Measurements from ENCODE around the gene ROR1. TPM values are rescaled to one million over a fixed set of nuclear protein-coding genes. Genes with fewer than 3 reads are reported as not detected.
"Not testable (repeated sequence)": the region's sequence is repeated elsewhere in the genome, so short reads cannot be mapped to it uniquely, and the experiment has no call there.

Gene ROR1
- total RNA-seq, 1 donor from 2014 or later: 17.2 TPM

DNA sequence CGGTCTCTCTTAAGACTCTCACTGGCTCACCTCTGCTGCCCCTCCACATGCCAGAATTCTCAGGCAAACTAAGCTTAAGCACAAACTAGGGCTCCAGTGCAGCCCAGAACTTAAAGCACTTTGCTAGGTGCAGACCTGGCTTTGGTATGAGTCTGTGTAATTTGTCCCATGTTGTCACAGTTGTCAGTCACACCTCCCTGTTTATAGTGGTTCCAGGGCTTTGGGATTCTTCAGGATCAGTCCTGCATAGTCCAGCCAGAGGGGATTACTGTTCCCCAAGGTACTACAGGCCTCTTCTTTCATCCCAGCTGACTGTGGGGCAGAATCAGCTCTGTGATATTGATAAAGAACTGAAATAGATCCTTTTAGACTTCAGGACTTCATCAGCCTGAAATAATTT, 324.6 kb downstream of the ROR1 start:
- no peak for DNase-seq (ENCODE audit: low read depth)

DNA sequence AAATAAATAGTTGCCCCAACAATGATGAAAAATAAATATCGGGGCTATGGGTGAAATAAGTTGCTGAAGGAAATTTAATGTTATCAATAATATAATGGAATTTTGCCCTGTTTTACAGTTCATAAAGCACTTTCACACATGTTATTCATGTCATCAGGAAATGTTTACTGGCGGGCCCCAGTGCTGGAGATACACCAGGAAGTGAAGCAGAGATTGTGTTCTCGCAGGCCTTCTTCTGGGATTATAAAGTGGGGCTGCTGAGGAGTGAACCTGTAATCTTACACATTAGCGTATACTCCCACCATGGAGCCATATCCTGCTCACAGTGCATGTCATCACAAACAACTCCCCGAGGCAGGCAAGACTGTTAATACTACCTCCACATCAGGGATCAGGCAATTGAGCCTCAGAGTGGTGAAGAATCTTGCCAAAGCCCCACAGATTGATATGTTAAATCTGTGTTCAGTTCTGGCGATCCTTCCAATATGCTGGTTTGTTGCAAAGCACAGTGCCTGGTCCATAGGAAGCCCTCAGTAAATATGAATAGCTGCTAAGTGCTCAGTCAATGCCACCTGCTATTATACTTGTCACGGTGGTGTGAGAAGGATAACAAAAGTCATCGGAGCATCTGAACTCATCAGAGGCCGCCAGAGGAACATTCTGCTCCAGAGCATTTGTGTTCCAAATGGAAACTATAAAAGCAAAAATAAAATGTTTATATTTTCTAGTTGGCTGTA, 325.2 kb downstream of the ROR1 start:
- DNase-seq (ENCODE audit: low read depth): no peak

- DNase-seq (ENCODE audit: low read depth): no peak
Measured at GRCh38 chr1:64100791-64101190, 327.0 kb downstream of the ROR1 start.

DNA sequence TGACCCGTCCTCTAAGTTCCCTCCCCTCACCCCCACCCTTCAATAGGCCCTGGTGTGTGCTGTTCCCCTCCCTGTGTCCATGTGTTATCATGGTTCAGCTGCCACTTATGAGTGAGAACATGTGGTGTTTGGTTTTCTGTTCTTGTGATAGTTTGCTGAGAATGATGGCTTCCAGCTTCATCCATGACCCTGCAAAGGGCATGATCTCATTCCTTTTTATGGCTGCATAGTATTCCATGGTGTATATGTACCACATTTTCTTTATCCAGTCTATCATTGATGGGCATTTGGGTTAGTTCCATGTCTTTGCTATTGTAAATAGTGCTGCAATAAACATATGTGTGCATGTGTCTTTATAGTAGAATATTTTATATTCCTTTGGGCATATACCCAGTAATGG, 330.8 kb downstream of the ROR1 start:
- not testable (repeated sequence) for DNase-seq (ENCODE audit: low read depth)

GRCh38 chr1:64107118-64107519, 333.3 kb downstream of the ROR1 start:
- DNase-seq (ENCODE audit: low read depth): no peak

GRCh38 chr1:64107632-64108031, 333.8 kb downstream of the ROR1 start:
- DNase-seq (ENCODE audit: low read depth): no peak

- no peak for DNase-seq (ENCODE audit: low read depth)
Measured at GRCh38 chr1:64110924-64111777, 337.3 kb downstream of the ROR1 start.

DNA sequence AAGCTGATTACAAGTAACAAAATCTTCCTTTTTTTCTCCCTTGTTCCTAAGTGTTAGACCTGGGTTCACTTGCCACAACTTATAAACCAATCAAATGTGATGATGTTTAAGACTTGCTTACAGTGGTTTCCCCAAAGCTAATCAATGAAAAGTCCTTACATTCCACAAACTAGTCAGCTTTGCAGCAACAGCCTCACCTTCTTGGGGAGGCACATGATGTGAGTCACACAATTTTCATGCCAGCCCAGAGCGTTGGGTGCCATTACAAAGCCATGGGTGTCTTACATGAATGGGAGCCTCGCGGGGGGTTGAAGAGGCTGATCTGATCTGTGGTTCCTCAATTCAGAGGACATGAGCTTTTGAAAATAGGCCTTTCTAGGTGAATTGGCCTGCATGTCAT, 338.0 kb downstream of the ROR1 start:
- DNase-seq (ENCODE audit: low read depth): peak; percentile 86

DNA sequence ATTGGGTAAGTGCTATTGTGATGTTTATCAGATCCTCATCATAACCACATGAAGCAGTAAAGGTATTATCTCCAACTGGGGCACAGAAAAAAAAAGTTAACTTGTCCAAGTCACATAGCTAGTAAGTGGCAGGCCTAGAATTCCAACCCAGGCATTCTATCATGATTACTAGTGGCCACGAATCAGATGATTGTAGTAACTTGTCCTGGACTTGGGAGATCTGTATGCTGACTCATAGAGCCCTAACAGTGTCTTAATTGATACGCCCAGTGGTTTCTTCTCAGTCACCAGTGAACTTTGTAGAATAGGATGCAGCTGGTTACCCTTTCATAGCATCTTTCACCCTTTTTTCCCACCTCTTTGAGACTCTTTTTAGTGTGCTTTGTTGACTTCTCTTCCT, 338.5 kb downstream of the ROR1 start:
- peak; percentile 93 for DNase-seq (ENCODE audit: low read depth)

DNA sequence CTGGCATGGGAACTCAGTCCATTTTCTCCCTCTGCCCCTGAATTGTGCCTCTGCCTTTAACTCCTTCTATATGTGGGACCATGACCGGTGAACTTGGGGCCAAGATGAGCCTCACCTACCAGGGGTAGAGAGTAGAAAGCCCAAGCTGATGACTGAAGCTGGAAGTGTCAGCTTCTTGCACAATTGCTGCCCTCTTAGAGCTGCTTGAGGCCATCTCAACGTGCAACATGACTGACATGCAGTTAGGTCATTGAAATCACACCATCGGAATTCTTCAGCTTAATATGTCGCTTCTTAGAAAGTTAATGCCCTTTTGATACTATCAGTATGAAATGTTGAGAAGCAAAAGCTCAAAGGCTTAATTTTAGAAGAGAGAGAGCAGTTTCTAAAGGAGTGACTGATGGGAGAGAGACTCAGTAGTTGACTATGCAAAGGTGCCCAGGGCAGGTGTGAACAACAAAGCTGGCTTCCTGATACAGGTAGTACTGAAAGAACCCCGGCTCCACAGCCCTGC, 340.3 kb downstream of the ROR1 start:
- DNase-seq (ENCODE audit: low read depth): peak; percentile 11

- DNase-seq (ENCODE audit: low read depth): no peak
Measured at GRCh38 chr1:64116537-64116936, 342.7 kb downstream of the ROR1 start.

DNA sequence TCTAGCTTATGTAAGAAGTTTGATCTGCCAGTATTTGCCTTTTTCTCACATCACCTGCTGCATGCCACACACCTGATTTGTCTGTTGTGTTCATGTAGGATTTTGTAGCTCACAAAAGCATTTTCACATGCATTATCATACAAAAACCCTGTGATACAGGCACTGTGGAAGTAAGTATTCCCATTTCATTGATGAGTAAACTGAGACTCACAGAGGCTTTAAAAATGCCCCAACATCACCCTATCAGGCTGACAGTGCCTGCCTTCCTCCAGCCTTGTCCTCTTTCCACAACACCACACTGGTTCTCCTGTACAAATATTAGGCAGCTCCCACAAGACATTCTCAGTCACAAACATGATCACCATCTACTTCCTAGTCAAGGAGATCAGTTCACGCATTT, 343.7 kb downstream of the ROR1 start:
- no peak for DNase-seq (ENCODE audit: low read depth)

- DNase-seq (ENCODE audit: low read depth): peak; percentile 91
Measured at GRCh38 chr1:64121766-64122385, 348.1 kb downstream of the ROR1 start.

DNA sequence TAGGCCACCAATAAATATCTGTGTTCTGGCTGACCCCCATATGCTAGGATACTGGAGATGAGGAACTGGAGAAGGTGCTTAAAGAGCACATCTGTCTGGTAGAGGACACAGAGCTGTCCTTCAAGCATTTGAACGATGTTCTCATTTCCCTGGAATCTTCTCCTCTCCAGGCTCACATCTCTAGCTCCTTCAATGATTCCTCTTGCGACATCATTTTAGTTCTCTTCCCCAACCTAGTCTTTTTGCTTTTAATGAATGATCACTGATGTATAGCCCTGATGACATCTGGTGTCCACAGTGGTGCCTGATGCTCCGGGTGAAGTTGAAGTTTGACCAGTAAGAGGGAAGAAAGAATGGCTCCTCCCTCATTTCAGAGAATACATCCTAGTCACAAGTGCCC, 348.8 kb downstream of the ROR1 start:
- peak; percentile 42 for DNase-seq (ENCODE audit: low read depth)

DNA sequence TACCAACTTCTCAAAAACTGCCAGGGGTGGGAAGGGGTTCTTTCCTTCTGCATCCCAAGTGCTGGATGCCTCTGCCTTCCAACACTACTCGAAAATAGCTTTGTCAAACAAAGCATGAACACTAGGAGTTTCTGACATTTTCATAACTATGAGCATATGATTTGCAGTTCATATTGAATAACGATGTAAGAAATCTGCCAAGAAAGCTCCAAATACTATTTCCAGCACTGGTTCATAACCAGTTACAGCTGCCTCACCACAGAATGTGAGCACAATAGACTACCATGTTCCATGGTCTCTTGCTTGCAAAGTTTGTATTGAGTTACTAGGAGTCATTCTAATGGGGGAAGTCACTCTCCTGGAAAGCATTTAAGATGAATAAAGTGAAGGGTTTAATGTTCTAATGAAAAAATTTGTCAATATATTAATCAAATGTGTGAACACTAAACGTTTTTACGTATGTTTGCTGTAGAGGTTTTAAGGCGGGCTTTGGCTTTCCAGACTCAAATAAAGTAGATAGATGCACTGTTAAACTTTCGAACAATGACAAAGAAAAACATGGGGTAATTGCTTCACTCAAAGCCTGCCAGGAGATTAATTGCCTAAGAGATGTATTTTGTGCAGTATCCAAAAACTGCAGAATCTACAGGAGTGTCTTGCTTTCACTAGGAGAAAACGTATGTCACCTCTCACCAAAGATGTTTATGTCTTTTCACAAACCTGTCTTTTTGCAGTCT, 351.1 kb downstream of the ROR1 start:
- DNase-seq (ENCODE audit: low read depth): no peak

- DNase-seq (ENCODE audit: low read depth): no peak
Measured at GRCh38 chr1:64126581-64126980, 352.8 kb downstream of the ROR1 start.

DNA sequence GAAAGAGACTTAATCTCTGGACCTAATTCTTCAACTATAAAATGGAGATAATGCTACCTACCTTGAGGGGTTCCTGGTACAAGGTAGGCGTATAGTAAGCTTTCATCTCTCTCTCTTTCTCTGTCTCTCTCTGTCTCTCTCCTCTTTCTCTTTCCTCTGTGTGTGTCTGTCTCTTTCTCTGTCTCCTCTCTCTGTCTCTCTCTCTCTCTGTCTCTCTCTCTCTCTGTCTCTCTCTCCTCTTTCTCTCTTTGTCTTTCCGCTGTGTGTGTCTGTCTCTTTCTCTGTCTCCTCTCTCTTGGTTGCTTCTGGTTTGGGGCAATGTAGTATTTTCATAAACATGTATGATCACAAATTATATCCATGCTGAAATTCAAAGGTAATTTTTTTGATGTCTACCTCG, 353.5 kb downstream of the ROR1 start:
- DNase-seq (ENCODE audit: low read depth): no peak

DNA sequence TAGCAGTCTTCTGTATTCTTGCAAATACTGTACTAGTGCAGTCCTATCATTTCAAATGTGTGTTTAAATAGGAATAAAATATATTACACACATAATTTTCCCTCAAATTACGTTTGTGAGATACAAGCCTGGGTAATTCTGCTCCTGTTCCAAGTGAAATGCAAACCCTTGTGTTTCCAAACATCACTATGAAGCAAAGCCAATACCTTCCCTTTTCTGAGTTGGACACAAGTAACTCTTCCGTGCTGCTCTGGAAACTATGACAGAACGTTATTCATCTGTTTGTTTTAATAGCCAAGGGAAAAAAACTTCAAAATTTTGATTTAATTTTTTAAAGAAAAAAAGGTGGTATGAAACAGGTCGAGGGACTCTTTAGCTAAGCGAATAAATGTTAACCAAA, 355.9 kb downstream of the ROR1 start:
- DNase-seq (ENCODE audit: low read depth): no peak

DNA sequence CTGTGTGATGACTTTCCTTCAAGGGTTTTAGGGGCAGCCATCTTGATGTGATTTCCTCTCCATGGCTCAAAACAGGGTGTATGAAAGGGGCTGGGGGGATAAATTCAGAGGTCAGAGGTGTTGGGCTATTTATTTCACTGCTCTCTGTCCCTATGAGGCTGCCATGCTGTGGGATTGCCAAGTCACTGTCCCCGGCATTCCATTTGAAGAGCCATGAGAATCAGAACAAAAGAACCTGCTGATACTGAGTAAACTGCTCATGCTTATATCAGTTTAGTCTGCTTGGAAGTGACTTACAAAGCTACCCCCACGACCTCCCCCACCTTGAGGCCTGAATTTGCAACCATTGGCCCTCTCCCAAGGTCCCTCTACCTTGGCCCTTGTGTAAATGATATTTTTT, 357.3 kb downstream of the ROR1 start:
- DNase-seq (ENCODE audit: low read depth): no peak

GRCh38 chr1:64133036-64133435, 359.2 kb downstream of the ROR1 start:
- DNase-seq (ENCODE audit: low read depth): peak; percentile 97

GRCh38 chr1:64135462-64136223, 361.8 kb downstream of the ROR1 start:
- DNase-seq (ENCODE audit: low read depth): no peak
